Psoas muscle (tissue), 8 donors: Measurements from ENCODE around the gene INTS1. TPM values are rescaled to one million over a fixed set of nuclear protein-coding genes. Genes with fewer than 3 reads are reported as not detected.
A peak's percentile ranks its signal among the peaks of the same experiment; 100 is the strongest.

Experiments
- ATAC-seq, 4 donors: fragments of 200-7000 bp; cut with Tn5 transposase; one replicate each; pipeline ENCODE4 v1.9.1; 2020; ENCODE audit warnings: moderate library complexity in 3 of 4, mild to moderate bottlenecking in 2 of 4
- DNase-seq, 2 donors: peaks; one replicate each; pipeline ENCODE4 v3.0.0-alpha.2; 2020
- H3K27ac ChIP-seq: fragments of 200-600 bp; one replicate; pipeline ENCODE4 v1.8.0; 2022
- H3K27me3 ChIP-seq, 3 donors: fragments of 200-600 bp in 1 of 3; one replicate each; pipeline versions ENCODE4 v1.6.1 to v1.8.0; 2013 to 2022; ENCODE audit warnings: low read length in 2 of 3, mild to moderate bottlenecking in 2 of 3, moderate library complexity in 1 of 3; ENCODE audit not compliant: insufficient read depth in 3 of 3
- H3K36me3 ChIP-seq, 2 donors: fragments of 200-600 bp in 1 of 2; one replicate each; pipeline versions ENCODE4 v1.6.1 to v1.8.0; 2013 to 2022; ENCODE audit warnings: low read depth in 1 of 2, mild to moderate bottlenecking in 1 of 2, moderate library complexity in 1 of 2; ENCODE audit not compliant: insufficient read depth in 1 of 2
- H3K4me1 ChIP-seq: fragments of 200-600 bp; one replicate; pipeline ENCODE4 v1.8.0; 2022
- H3K4me3 ChIP-seq: fragments of 200-600 bp; one replicate; pipeline ENCODE4 v1.8.0; 2022; ENCODE audit warnings: mild to moderate bottlenecking
- H3K9me3 ChIP-seq: fragments of 200-600 bp; one replicate; pipeline ENCODE4 v1.8.0; 2022
- WGBS, 3 donors: extraction: QIAGEN DNeasy Blood & Tissue Kit; methylation state at CpG; one replicate each; pipeline versions ENCODE4 v1.1.6 to v1.1.7; 2013; 5-methylcytosine and 5-hydroxymethylcytosine counted together
- intact Hi-C, 2 donors: fragments of 100-400 bp; cut with DNase I; formaldehyde crosslinking; loops; one replicate each; pipeline versions ENCODE4 v1.11.0 to v1.14.2; 2022
- long read RNA-seq, 2 donors: library from polyadenylated mRNA; unstranded; transcript quantifications; one replicate each; pipeline ENCODE4 v2.0.0, GENCODE V29; 2021
- polyA plus RNA-seq, 3 donors: library from polyadenylated mRNA; stranded (reverse); fragments of 200-250 nt; gene quantifications; one replicate each; pipeline ENCODE4 v1.2.3, GENCODE V29; 2013
- total RNA-seq, 4 donors: library from RNA; stranded (reverse); fragmentation: NEBNext Ultra II Directional in 2 of 4; extraction: Animal tissue kit (Norgen Biotek cat#: 25700) in 2 of 4; gene quantifications; one replicate each; pipeline versions ENCODE4 v1.2.1 to v1.2.4, GENCODE V29; 2021 to 2023
- TF ChIP-seq, protein P1 (sequence below): fragments of 200-600 bp; IDR thresholded peaks from one replicate; pipeline ENCODE4 v1.8.0; 2022; ENCODE audit warnings: antibody characterized with exemption
- donor health status: healthy with polysubstance abuse.
- donor health status: DM: no; HTN: no; CAD: no; lungs with moderate emphysema.
- donor health status: Bipolar disorder and iron deficiency.
- donor health status: healthy.
- donor health status: DM: yes; HTN: yes; CAD: no.
- donor health status: DM: no; HTN: no; CAD: no.
- donor health status: DM: no; HTN: no; CAD: no.
- donor health status: DM: yes; HTN: yes; CAD: no.

Gene INTS1, protein sequence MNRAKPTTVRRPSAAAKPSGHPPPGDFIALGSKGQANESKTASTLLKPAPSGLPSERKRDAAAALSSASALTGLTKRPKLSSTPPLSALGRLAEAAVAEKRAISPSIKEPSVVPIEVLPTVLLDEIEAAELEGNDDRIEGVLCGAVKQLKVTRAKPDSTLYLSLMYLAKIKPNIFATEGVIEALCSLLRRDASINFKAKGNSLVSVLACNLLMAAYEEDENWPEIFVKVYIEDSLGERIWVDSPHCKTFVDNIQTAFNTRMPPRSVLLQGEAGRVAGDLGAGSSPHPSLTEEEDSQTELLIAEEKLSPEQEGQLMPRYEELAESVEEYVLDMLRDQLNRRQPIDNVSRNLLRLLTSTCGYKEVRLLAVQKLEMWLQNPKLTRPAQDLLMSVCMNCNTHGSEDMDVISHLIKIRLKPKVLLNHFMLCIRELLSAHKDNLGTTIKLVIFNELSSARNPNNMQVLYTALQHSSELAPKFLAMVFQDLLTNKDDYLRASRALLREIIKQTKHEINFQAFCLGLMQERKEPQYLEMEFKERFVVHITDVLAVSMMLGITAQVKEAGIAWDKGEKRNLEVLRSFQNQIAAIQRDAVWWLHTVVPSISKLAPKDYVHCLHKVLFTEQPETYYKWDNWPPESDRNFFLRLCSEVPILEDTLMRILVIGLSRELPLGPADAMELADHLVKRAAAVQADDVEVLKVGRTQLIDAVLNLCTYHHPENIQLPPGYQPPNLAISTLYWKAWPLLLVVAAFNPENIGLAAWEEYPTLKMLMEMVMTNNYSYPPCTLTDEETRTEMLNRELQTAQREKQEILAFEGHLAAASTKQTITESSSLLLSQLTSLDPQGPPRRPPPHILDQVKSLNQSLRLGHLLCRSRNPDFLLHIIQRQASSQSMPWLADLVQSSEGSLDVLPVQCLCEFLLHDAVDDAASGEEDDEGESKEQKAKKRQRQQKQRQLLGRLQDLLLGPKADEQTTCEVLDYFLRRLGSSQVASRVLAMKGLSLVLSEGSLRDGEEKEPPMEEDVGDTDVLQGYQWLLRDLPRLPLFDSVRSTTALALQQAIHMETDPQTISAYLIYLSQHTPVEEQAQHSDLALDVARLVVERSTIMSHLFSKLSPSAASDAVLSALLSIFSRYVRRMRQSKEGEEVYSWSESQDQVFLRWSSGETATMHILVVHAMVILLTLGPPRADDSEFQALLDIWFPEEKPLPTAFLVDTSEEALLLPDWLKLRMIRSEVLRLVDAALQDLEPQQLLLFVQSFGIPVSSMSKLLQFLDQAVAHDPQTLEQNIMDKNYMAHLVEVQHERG (N-terminal part only)
- 10 to 100 TPM; 61.3 to 77.6 (median 68.9) TPM for total RNA-seq
- polyA plus RNA-seq = 10 to 100 TPM; 38.8 to 70.7 (median 44.0) TPM
- long read RNA-seq, donor 1, full-length matches to known transcripts = 5 of 77 reads
- long read RNA-seq, donor 1, partial matches to known transcripts = 66 of 77 reads
- long read RNA-seq, donor 1, other reads (novel, unspliced or antisense) = 6 of 77 reads
- long read RNA-seq, donor 2, full-length matches to known transcripts = 5 of 165 reads
- long read RNA-seq, donor 2, partial matches to known transcripts = 132 of 165 reads
- long read RNA-seq, donor 2, other reads (novel, unspliced or antisense) = 28 of 165 reads

DNA sequence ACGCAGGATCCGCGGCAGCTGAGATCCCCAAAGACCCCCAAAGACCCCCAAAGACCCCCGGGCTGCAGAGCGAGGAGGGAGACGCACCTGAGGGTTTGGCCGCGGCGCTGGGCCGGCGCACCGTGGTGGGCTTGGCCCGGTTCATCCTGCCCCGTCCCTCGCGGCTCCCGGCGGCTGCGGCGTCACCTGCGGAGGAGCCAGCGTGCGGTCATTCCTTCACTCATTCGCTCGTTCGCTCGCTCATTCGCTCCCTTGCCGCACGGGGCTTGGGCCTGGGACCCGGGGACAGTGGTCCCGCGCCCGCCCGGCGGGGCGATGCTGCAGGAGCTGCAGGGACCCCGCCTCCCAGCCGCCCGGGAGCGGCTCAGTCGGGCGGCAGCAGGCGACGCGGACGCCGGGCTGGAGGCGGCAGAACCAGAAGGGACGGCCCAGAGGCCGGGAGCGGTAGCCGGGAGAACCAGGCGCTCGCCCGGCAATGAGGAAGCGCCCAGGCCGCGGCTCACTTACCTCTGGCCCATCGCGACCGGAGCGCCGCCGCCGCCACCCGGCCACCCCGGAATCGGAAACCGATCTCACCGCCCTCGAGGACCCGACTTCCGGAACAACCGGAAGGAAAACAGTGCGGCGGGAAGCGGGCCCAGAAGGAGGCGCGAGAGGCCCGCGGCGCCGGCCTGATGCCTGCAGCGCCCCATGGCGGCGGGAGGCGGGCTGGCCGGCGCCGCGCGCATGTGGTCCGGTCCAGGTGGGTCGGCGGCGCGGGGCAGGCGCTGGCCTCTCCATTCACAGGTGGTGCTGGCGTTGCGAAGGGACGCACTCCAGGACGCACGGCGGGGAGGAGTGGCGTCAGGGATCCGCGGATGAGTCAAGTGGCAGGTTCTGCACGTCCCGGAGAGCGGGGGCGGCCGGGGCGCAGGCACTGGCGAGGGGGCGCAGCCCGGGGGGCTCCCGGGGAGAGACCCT lies at the start of gene INTS1:
TSS of gene INTS1 (minus strand) at position 574 of the 960 bp plus-strand sequence. CDS start at position 145, 429 bp downstream.
- ATAC-seq (peak; percentile 93 to 96 (median 94)), DNase-seq (peak; percentile 93 to 97)
- Histone ChIP-seq H3K4me3 (peak within 1 kb of the TSS; percentile 85), H3K27ac (peak within 1 kb of the TSS; percentile 83), H3K36me3 (peaks cover 3 to 41% of the 10 kb centered on the region in 2 donors), H3K9me3 (no peaks in the 10 kb centered on the region), H3K27me3 (no peaks in the 10 kb centered on the region), H3K4me1 (peaks cover 21% of the 10 kb centered on the region)
- TF ChIP-seq, protein P1, sequence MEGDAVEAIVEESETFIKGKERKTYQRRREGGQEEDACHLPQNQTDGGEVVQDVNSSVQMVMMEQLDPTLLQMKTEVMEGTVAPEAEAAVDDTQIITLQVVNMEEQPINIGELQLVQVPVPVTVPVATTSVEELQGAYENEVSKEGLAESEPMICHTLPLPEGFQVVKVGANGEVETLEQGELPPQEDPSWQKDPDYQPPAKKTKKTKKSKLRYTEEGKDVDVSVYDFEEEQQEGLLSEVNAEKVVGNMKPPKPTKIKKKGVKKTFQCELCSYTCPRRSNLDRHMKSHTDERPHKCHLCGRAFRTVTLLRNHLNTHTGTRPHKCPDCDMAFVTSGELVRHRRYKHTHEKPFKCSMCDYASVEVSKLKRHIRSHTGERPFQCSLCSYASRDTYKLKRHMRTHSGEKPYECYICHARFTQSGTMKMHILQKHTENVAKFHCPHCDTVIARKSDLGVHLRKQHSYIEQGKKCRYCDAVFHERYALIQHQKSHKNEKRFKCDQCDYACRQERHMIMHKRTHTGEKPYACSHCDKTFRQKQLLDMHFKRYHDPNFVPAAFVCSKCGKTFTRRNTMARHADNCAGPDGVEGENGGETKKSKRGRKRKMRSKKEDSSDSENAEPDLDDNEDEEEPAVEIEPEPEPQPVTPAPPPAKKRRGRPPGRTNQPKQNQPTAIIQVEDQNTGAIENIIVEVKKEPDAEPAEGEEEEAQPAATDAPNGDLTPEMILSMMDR = peak; percentile 87
- WGBS, 3 donors = 1% methylated on average over 100 to 118 of the region's 118 CpGs
- intact Hi-C loops = loop anchor here in 1 of 2 donors (2.0 to 5.0 kb wide), 2 partner anchors 42 to 53 kb away; partner anchors contain the start of gene TMEM184A

DNA sequence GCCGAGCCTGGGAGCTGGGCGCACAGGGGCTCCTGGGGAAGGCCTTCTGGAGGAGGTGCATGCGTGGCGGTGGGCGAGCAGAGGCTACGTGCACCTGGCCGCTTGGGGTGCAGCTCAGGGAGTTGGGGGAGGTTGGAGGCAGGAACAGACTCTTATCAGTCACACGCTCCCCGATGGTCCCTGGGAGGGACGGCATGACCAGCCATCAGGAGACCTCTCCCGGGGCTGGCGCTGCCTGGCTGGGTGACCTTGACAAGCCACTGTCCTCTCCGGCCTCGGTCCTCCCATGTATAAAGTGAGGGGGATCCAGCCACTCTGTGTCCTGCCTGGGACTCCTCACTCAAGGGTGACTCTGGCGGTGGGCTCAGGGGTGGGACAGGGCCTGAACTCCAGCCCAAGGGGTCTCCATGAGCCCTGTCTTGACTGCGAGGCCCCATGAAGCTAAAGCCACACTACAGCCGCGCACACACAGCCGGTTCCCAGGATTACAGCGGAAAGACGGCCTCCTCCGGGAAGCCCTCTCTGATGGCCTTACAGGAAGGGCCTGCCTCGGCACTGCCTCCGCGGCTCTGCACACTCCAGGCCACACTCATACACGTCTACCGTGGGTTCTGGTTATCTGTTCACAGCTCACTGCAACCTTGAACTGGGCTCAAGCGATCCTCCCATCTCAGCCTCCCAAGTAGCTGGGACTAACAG lies 49.5 kb upstream of the INTS1 start:
- TF ChIP-seq, protein P1 = no peak
- intact Hi-C loops = no loop called here
- DNase-seq = peak in 1 of 2 donors; percentile 53
- peaks cover 2 to 14% of the 10 kb centered on the region in 2 donors for H3K36me3 ChIP-seq
- ATAC-seq = no peak
- H3K4me1 ChIP-seq = peaks cover 13% of the 10 kb centered on the region
- no peaks in the 10 kb centered on the region for H3K27me3 ChIP-seq
- no peak overlapping the region for H3K27ac ChIP-seq
- no peaks in the 10 kb centered on the region for H3K9me3 ChIP-seq
- 84 to 88% (median 86%) methylated on average over 26 to 28 of the region's 28 CpGs for WGBS, 3 donors
- no peak overlapping the region for H3K4me3 ChIP-seq

DNA sequence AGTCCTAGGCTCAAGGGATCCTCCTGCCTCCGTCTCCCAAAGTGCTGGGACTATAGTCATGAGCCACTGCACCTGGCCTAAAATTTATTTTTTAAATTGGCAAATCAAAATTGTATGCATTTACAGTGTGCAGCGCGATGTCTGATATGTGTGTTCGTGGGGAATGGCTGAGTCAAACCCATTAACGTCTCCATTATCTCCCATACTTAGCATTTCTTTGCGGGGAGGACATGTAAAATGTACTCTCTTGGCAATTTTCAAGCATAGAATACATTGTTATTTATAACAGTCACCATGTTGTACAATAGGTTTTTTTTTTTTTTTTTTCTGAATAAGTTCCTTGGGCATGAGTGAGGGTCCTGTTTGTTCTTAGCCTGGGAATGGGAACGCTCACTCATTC lies 48.0 kb upstream of the INTS1 start:
- H3K4me1 ChIP-seq = peaks cover 13% of the 10 kb centered on the region
- DNase-seq (no peak), ATAC-seq (no peak)
- 81 to 83% (median 82%) methylated on average over 7 of the region's 7 CpGs for WGBS, 3 donors
- no peaks in the 10 kb centered on the region for H3K27me3 ChIP-seq
- no peak overlapping the region for H3K27ac ChIP-seq
- TF ChIP-seq, protein P1 = no peak
- no peaks in the 10 kb centered on the region for H3K9me3 ChIP-seq
- peaks cover 2 to 22% of the 10 kb centered on the region in 2 donors for H3K36me3 ChIP-seq
- no peak overlapping the region for H3K4me3 ChIP-seq
- intact Hi-C loops = no loop called here
